Glomerular visceral epithelial cell (primary cell): Measurements from ENCODE around the gene KCTD5.

Experiments used
- DNase-seq: peaks from one replicate; pipeline ENCODE4 v3.0.0-alpha.2; 2016; ENCODE audit errors: extremely low spot score

The KCTD5 gene

GRCh38 chr16:2726923-2727322 is 44.6 kb downstream of the KCTD5 start:
- DNase-seq = no peak

DNA sequence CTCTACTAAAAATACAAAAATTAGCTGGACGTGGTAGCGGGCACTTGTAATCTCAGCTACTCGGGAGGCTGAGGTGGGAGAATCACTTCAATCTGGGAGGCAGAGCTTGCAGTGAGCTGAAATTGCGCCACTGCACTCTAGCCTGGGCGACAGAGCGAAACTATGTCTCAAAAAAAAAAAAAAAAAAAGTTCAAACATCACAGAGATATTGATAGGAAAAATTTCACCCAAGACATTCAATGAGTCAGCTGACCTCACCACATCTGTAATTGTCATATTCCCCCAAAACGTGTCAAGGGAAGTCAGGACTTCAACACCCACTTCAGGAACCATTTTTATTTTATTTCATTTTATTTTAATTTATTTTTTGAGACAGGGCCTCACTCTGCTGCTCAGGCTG is 45.7 kb downstream of the KCTD5 start:
- DNase-seq = no peak

- DNase-seq = no peak
These were observed 52.7 kb downstream of the KCTD5 start for GRCh38 chr16:2734844-2735515.

- DNase-seq = no peak
These were observed 54.3 kb downstream of the KCTD5 start for GRCh38 chr16:2736476-2737237.

DNA sequence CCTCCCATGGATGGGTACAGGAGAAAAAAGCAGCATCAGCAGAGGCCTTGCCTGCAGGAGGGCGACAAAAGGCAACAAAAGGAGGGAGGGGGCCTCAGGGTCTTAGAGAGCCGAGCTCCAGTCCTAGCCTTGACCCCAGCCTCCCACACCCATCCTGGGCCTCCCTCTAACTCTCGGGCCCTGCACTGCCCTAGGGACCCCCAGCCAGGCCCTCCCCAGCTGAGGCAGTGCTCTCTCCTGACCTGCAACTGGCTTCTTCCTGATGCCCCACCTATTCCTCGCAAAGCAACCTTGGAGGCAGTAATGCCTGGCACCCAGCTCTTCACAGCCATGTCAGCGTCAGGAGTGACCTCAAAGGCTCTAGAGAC is 54.9 kb downstream of the KCTD5 start:
- DNase-seq = no peak

GRCh38 chr16:2737895-2738418 is 55.6 kb downstream of the KCTD5 start:
- DNase-seq = no peak

DNA sequence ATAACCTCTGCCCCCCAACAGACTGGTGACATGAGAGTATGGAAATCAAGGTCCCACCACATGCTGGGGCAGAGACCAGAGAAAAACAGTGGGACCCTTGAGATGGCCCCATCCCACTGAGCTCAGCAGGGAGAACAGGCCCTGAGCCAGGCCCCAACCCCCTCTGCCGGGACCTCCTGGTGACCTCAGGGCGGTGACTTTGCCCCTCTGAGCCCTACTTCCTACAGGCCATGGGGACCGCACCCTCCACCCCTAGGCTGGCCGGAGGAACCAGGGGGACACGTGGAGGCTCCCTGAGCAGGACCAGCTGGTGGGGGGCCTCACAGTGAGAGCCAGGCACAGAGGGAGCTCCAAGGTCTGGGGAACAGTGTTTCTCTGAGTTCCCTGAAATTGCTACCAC is 56.3 kb downstream of the KCTD5 start:
- DNase-seq = no peak

- no peak for DNase-seq
These were observed 57.5 kb downstream of the KCTD5 start for GRCh38 chr16:2739625-2740430.

- DNase-seq = no peak
These were observed 58.2 kb downstream of the KCTD5 start for GRCh38 chr16:2740476-2740875.

- DNase-seq = no peak
These were observed 58.8 kb downstream of the KCTD5 start for GRCh38 chr16:2741168-2741567.

DNA sequence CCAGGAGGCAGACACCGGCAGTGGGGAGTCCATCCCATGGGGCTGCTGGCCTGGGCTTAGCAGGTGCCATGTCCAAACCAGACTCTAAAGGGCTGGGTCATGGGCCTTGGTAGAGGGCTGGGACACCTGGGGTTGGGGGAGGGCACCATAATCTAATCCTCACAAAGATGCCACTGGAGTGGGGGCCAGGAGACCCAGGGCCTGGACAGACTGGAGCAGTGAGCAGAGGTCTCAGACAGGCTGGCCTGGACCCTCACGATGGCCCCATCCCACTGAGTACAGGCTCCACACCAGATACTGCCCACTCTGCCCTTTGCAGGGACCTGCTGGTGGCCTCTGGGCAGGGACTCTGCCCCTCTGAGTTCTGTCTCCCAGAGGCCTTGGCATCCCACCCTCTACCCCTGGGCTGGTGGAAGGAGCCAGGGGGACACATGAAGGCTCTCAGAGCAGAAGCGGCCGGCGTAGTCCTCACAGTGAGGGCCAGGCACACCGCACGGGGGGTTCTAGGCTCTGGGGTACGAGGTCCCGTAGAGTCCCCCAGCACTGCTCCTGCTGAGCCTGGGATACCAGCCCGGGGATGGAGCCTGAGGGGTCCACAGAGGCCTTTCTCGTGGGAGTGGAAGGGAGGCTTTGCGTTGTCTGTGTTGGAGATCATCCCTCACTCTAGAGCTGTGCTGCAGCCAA is 60.1 kb downstream of the KCTD5 start:
- DNase-seq = no peak

- no peak for DNase-seq
These were observed 60.9 kb downstream of the KCTD5 start for GRCh38 chr16:2743007-2743810.

DNA sequence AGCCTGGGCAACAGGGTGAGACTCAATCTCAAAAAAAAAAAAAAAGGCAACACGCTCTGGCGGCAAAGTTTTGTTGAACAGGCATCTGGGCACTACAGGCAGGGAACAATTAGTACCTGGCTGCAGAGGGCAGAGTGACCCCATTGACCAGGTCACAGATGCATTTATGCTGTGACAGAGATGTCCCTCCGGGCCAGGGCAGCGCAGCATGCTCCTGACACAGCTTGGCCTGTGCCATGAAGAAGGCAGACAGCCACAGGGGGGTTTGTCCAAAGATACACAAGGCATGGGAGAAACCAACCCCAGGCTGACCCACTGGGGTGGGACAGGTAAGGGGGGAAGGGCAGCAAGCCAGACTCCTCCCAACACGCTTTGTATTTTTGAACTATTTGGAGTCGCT is 62.4 kb downstream of the KCTD5 start:
- DNase-seq = no peak

DNA sequence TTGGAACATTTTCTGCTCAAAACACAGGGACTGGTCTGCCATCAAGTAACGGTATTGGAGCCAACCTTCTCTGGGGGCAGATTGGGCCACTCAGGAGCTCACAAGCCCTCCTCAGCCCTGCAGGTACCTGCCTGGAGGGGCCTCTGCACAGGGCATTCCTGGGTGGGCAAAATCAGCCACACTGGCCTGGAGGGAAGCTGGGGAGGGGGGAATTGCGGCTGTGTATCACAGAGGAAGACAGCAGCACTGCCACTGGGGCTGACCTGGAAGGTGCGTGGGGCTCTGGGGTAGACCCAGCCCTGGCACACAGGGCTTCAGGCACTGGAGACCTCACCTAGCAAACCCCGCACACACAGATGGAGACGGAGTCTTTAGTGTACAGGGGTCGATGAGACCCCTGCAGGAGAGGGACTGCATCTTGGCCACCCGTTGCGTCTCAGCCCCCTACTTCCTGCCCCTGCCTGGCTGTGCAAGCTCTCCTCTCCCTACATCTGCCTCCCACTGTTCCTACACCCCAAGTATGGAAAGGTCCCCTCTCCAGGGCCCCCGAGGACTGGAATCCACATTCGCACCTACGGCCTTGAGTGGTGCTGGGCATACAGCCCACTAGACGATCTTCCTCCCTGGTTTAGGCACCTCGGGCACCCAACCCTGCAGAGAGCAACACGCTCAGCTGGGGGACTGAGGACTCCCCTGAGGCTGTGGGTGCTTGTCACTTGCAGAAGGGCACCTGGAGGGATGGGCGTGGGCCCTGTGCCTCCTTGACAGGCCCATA is 63.0 kb downstream of the KCTD5 start:
- DNase-seq = no peak

DNA sequence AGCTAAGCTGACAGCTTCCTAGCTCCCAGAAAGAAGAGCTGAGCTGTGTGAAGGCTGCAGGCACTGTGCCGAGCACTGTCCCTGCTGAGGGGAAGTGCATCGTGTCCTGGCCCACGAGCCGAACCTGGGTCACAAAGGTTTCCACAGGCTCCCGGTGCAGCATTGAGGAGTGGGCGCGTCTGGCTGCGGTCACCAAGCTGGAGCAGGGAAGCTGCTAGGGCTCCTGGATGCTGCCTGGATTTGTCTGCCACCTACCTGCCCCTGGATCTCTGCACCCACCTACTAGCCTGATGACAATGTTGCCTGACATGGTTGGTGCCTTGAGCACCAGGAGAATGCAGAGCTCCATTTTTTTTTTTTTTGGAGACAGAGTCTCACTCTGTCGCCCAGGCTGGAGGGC is 63.6 kb downstream of the KCTD5 start:
- no peak for DNase-seq

- no peak for DNase-seq
These were observed 66.6 kb downstream of the KCTD5 start for GRCh38 chr16:2748757-2749455.

DNA sequence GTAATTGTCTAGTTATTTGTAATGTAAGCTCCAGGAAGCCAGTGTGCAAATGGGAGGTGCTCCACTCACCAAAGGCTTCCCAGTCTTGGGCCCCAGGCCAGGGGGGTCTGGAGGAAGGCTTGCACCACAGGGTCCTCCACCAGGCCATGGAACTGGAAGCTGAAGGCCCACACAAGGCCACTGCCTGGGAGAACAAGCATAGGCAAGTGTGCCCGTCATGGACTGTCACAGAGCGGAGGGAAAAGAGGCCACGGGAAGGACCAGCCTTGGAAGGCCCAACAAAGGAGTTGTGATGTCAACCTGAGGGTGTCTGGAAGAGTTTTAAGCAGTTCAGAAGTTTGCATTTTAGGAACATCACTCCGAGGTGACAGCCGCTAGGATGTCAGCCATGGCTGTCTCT is 67.2 kb downstream of the KCTD5 start:
- no peak for DNase-seq

DNA sequence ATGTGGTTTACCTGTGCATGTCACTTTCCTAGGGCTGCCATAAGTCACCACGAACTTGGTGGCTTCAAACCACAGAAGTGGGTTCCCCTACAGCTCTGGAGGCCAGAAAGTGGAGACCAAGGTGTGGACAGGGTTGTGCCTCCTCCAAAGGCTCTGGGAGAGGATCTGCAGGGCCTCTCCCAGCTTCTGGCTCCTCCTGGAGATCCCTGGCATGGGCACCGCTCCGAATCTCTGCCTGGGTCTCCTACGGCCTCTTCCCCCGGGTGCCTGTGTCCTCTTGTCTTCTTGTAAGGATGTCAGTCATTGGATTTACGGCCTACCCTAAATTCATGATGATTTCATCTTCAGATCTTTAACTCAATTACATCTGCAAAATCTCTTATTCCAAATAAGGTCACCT is 67.6 kb downstream of the KCTD5 start:
- DNase-seq = no peak

DNA sequence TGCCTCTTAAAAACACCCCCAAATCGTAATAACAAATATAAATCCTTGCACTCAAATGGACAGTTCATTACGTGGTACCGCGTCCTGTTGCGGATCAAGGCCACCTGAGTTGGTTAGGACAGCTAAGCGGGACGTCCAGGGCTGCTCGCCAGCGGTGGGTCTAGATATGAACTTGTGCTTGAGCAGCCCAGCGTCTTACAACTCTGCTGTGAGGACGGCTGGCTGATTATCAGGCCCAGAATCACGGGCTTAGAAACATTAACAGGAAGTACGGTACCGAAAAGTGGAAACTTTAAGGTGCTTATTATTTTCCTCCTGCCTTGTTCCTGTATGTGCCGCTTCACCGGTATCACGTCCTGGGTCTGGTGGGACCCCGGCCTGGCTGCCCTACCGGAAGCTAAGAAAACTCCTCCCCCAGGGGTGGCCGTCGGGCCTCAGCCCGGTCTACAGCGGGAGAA is 69.3 kb downstream of the KCTD5 start:
- peak; percentile 62 for DNase-seq
